ENCODE data around the gene SYNM. TPM values are rescaled to one million over a fixed set of nuclear protein-coding genes. Genes with fewer than 3 reads are reported as not detected.

SYNM gene
- total RNA-seq, 4 donors from 2014 or later, result 1,866 to 2,563 (median 2,454) TPM

- intact Hi-C loops (cut with DNase I), result no loop called here
- no peak for TF ChIP-seq EP300 (IDR thresholded peaks at IDR 0.05)
- TF ChIP-seq POLR2AphosphoS5 (IDR thresholded peaks at IDR 0.05), result peak in 1 of 2 donors; percentile 5
- no peaks in the 10 kb centered on the region for H3K9me3 ChIP-seq
- WGBS, result 94% methylated on average over 4 of the region's 4 CpGs
- no peak for DNase-seq (ENCODE audit: extremely low spot score)
- peak overlapping the region; percentile 77 to 98 (median 97) for H3K27ac ChIP-seq (replicated peaks in 1 of 4)
- no peaks in the 10 kb centered on the region for H3K27me3 ChIP-seq
- peaks cover 9 to 62% (median 47%) of the 10 kb centered on the region in 4 donors for H3K4me1 ChIP-seq
- H3K4me3 ChIP-seq, result no peak overlapping the region
- H3K36me3 ChIP-seq, result peaks cover 0 to 19% (median 8%) of the 10 kb centered on the region in 4 donors
Measured at GRCh38 chr15:99149366-99149765, 44.5 kb downstream of the SYNM start.

GRCh38 chr15:99151156-99151555 is 46.3 kb downstream of the SYNM start:
- H3K4me1 ChIP-seq, result peaks cover 9 to 47% (median 30%) of the 10 kb centered on the region in 4 donors

DNA sequence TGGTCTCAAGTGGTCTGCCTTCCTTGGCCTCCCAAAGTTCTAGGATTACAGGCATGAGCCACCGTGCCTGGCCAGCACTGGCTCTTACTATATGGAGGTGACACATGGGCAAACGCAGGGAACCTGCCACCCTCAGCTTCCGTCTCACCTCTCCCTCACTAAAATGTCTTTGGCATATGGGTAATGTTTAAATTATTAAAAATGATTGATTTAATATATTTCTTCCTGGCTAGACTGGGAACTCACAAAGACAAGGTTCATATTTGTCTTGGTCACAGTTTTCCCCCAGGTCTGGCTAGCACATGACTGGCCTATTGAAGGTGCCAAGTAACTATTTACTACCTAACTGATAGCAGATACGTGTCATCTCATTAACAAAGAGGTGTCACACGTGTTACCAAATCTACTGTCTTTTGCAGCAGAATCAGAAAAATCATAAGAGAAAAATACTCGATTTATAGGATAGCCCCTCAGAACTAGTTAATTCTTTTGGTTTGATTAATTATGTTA is 48.2 kb downstream of the SYNM start:
- H3K27me3 ChIP-seq, result no peaks in the 10 kb centered on the region
- H3K9me3 ChIP-seq, result no peaks in the 10 kb centered on the region
- no peak overlapping the region for H3K4me3 ChIP-seq
- intact Hi-C loops (cut with DNase I), result no loop called here
- WGBS, result 79% methylated on average over 6 of the region's 6 CpGs
- H3K36me3 ChIP-seq, result peaks cover 0 to 20% (median 10%) of the 10 kb centered on the region in 4 donors
- no peak overlapping the region for H3K27ac ChIP-seq (replicated peaks in 1 of 4)
- DNase-seq (ENCODE audit: extremely low spot score), result no peak
- H3K4me1 ChIP-seq, result peaks cover 9 to 51% (median 34%) of the 10 kb centered on the region in 4 donors
- TF ChIP-seq POLR2A (IDR thresholded peaks at IDR 0.05; ENCODE audit: low read depth) (no peak), EP300 (IDR thresholded peaks at IDR 0.05) (no peak), POLR2AphosphoS5 (IDR thresholded peaks at IDR 0.05) (no peak)
- TF ChIP-seq, protein P1, sequence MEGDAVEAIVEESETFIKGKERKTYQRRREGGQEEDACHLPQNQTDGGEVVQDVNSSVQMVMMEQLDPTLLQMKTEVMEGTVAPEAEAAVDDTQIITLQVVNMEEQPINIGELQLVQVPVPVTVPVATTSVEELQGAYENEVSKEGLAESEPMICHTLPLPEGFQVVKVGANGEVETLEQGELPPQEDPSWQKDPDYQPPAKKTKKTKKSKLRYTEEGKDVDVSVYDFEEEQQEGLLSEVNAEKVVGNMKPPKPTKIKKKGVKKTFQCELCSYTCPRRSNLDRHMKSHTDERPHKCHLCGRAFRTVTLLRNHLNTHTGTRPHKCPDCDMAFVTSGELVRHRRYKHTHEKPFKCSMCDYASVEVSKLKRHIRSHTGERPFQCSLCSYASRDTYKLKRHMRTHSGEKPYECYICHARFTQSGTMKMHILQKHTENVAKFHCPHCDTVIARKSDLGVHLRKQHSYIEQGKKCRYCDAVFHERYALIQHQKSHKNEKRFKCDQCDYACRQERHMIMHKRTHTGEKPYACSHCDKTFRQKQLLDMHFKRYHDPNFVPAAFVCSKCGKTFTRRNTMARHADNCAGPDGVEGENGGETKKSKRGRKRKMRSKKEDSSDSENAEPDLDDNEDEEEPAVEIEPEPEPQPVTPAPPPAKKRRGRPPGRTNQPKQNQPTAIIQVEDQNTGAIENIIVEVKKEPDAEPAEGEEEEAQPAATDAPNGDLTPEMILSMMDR (IDR thresholded peaks at IDR 0.05), result no peak

More at GRCh38 chr15:99151156-99151555, 46.3 kb downstream of the SYNM start:
- no peak overlapping the region for H3K4me3 ChIP-seq
- peak overlapping the region in 2 of 4 donors; percentile 19 to 98 for H3K27ac ChIP-seq (replicated peaks in 1 of 4)
- no peaks in the 10 kb centered on the region for H3K9me3 ChIP-seq
- 83% methylated on average over 2 of the region's 2 CpGs for WGBS
- no peak for TF ChIP-seq EP300 (IDR thresholded peaks at IDR 0.05)
- TF ChIP-seq, protein P1 (IDR thresholded peaks at IDR 0.05), result no peak
- no peak for TF ChIP-seq POLR2A (IDR thresholded peaks at IDR 0.05; ENCODE audit: low read depth)
- no peak for TF ChIP-seq POLR2AphosphoS5 (IDR thresholded peaks at IDR 0.05)
- no peak for DNase-seq (ENCODE audit: extremely low spot score)
- peaks cover 0 to 20% (median 10%) of the 10 kb centered on the region in 4 donors for H3K36me3 ChIP-seq
- H3K27me3 ChIP-seq, result no peaks in the 10 kb centered on the region
- intact Hi-C loops (cut with DNase I), result no loop called here

DNA sequence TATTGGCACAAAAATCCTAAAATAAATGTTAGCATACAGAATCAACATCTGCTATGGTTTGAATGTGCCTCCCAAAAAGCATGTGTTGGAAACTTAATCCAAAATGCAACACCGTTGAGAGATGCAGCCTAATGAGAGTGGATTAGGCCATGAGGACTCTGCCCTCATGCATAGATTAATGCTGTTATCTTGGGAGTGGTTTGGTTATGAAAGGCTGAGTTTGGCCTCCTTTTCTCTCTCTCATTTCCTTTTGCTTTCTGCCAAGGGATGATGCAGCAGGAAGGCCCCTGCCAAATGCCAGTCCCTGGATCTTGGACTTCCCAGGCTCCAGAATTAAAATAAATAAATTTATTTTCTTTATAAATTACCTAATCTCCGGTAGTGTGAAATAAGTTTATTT is 49.4 kb downstream of the SYNM start:
- H3K36me3 ChIP-seq, result peaks cover 0 to 27% (median 11%) of the 10 kb centered on the region in 4 donors
- no peak overlapping the region for H3K27ac ChIP-seq (replicated peaks in 1 of 4)
- H3K4me1 ChIP-seq, result peaks cover under 1 to 48% (median 28%) of the 10 kb centered on the region in 4 donors
- no peak for DNase-seq (ENCODE audit: extremely low spot score)
- 67% methylated on average over 2 of the region's 2 CpGs for WGBS
- no peaks in the 10 kb centered on the region for H3K27me3 ChIP-seq
- intact Hi-C loops (cut with DNase I), result no loop called here
- no peaks in the 10 kb centered on the region for H3K9me3 ChIP-seq
- no peak overlapping the region for H3K4me3 ChIP-seq
- TF ChIP-seq POLR2AphosphoS5 (IDR thresholded peaks at IDR 0.05) (no peak), EP300 (IDR thresholded peaks at IDR 0.05) (no peak), POLR2A (IDR thresholded peaks at IDR 0.05; ENCODE audit: low read depth) (no peak)
- TF ChIP-seq, protein P1 (IDR thresholded peaks at IDR 0.05), result no peak

DNA sequence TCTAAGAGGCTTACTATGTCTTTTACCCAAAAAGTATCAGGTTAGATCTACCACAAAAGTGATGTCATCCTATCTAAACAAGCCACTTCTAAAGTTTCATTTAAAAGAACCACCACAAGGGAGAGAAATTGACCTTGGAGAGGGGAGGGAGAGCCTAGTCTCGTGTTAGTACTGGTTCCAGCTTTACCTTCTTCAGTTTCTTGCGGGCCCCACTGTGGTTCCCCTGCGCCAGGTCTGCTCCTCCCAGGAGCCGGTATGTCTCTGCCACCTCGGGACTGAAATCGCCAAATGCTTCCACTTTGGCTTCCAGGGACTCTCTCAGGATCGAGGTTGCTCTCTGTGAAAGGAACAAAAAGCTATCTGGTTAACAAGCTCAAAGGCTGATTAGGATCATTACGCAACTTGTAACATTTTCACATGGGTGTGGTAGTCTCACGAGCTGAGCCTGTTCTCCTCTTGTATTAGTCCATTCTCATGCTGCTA is 51.1 kb downstream of the SYNM start:
- Histone ChIP-seq H3K27me3 (no peaks in the 10 kb centered on the region), H3K36me3 (peaks cover 0 to 25% (median 13%) of the 10 kb centered on the region in 4 donors), H3K27ac (replicated peaks in 1 of 4) (peak overlapping the region in 2 of 4 donors; percentile 48 to 63), H3K4me1 (peaks cover 0 to 41% (median 23%) of the 10 kb centered on the region in 4 donors), H3K4me3 (no peak overlapping the region), H3K9me3 (no peaks in the 10 kb centered on the region)
- no peak for TF ChIP-seq EP300 (IDR thresholded peaks at IDR 0.05)
- no peak for TF ChIP-seq POLR2A (IDR thresholded peaks at IDR 0.05; ENCODE audit: low read depth)
- TF ChIP-seq POLR2AphosphoS5 (IDR thresholded peaks at IDR 0.05), result no peak
- TF ChIP-seq, protein P1 (IDR thresholded peaks at IDR 0.05), result no peak
- WGBS, result 94% methylated on average over 9 of the region's 9 CpGs
- intact Hi-C loops (cut with DNase I), result no loop called here
- DNase-seq (ENCODE audit: extremely low spot score), result no peak
